VCaP (cell line): ENCODE data around the gene PTRHD1.
A peak's percentile ranks its signal among the peaks of the same experiment; 100 is the strongest.

ENCODE experiments used
- H3K27ac ChIP-seq: fragments of 450-650 bp; 2 replicates; pipeline ENCODE4 v1.5.1; 2017
- CTCF ChIP-seq: fragments of 450-650 bp; conservative IDR thresholded peaks from 2 replicates; pipeline ENCODE4 v1.5.1; 2017; ENCODE audit warnings: mild to moderate bottlenecking, moderate library complexity

Gene PTRHD1

DNA sequence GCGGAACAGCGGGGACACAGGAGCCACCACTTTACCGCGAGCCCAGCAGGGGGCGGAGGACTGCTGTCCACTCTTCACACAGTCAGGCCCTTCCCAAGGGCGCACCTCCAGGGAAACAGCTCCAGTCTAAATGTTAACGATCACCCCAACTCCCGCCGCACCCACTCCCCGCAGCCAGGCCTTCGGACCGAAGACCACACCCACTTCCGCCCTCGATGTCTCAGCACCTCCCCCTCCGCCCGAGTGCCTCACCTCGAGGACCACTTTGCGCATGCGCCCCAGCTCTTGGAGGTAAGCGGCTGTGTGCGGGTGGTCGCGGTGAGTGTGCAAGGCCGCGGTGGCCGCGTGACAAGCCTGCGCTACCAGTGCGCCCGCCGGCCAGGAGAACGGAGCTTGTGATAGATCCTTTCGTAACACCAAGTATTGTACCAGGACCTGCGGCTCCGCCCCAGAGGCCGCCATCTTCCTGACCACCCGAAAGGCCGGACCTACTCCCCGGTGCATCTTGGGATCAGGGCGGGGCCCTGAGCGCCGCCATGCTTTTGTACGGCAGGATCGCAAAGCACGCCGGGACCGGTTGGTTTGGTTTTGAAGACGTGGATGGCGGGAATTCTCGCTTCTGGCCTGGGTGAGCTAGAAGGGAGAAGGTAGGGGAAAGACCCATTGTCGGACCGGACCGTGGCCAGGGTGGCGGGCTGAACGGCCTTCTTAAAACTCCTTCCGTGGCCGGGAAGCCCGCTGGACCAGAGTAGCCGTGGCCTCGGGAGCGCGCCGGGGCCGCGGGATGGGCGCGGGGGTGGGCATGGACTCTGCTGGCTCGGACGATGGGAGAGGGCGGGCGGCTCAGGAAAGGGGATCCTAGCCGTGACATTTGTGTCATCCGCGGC, at the start of gene PTRHD1, which contains the start of gene CENPO:
Gene PTRHD1 (minus strand): TSS at position 518 of the 887 bp plus-strand sequence. CDS start 14 bp downstream, at position 504.
Gene CENPO (plus strand): TSS at position 552 of the 887 bp plus-strand sequence. CDS start 495 bp downstream, outside the sequence.
- TF ChIP-seq CTCF: peak; percentile 72
- H3K27ac ChIP-seq: peak within 1 kb of the TSS; percentile 99

DNA sequence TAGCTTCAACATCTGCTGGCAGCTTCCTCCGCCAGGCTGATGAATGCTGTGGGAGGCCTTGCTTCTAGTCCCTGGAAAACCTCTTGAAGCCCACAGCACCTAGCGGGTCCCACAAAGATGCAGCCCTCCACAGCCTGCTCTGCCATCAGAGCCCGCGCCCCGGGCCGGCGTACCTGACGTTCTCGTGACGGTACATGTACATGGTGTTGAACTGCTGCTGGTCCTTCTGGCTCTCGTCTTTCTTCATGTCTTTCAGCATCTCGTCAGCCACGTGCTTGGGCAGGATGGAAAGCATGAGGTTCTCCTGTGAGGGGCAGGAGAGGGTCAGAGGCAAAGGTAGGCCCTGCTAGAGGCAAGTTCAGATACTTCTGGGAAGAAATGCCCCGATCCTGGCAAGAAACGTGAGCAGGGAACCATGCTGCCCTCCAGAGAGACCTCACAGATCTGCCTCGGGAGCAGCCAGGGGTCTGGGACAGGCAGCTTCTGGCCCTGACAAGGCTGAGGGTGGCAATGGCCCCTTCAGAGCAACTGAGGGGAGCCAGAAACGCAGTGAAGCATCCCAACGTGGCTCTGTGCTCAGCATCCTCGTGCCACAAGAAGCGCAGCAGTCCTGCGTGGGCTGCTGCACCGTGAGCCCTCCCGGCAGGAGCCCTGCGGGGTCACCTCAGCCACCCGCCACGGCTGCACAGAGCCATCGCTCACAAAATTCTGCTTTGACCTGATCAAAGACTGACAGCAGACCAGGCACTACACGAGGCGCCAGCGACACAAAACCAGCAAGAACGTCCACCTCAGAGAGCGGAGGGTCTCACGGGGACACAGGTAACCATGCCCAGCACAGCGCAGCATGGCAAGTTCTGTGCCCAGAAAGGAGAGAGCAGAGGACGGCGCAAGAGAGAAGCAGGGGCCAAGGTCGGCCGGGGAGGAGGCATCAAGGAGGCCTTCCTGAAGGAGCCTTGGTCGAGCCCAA, 49.2 kb upstream of the PTRHD1 start:
- no peak overlapping the region for H3K27ac ChIP-seq
- TF ChIP-seq CTCF: no peak

DNA sequence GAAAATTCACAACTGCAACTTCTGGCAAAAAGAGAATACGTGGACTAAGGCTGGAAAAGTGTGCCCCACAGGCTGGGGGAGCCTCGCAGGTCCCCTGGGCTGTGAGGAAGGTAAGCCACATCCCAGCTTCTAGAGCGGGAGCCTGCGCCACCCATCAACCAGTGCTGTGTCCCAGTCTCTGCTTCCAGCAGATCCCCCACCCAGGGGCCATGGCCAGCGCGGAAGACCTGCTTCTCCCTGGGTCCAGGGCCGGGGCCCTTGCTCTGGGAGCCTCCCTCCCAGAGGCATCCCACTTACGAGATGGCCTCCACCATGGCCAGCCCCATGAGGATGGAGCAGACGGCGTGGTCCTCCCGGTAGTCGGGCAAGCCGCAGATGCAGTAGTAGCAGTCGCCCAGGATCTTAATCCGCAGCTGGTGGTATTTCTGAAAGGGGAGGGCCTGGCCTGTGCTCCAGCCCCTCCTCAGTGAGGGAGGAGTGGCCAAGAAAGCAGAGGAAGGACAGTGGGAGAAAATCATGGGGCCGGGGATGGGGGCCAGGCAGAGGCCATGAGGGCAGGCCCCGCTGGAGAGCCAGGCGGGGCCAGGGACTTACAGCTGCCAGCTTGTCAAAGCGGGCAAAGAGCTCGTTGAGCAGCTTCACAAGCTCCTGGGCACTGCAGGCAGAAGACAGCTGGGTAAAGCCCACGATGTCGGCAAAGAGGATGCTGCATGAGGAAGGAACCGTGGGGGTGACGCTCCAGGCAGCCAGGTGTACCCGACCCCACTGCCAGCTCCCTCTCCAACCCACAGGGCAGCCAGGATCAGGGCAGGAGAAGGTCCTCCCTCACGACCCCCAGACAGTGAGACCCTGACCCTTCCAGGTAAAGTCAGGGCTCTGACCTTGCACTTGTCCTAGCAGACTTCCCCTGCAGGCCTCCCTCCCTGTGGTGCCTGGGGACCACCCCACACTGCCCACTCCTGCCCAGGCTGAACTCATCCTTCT, 48.1 kb upstream of the PTRHD1 start:
- no peak for TF ChIP-seq CTCF
- H3K27ac ChIP-seq: no peak overlapping the region

DNA sequence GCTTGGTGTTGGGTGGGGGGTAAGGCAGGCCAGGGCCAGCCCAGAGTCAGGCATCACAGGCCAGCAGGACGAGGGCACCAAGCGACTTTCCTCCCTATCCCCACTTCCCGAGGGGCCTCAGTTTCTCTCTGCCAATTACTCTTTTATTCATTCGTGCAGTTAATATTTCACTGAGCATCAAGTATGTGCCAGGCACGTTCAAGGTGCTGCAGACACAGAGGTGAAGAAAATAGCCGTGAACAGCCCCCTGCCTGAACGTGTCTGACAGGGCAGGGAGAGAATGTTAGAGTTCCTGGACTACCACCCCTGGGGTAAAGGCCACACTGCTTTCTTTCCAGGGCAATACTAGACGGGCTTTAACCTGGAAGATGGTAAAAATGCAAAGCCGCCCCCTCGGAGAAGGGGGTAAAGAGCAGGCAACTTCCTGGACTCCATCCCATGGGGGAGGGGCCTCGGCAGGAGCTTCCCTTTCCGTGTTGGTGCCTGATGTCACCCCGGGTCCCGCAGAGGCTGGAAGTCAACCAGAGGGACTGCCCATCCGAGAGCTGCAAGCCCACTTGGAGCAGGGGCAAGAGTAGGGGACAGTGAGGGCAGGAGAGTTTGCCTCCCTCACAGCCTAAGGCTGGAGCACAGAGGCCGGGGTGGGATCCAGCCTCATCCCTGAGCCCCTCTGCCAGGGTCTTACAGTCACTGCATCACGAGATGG, 47.1 kb upstream of the PTRHD1 start:
- H3K27ac ChIP-seq: no peak overlapping the region
- no peak for TF ChIP-seq CTCF

DNA sequence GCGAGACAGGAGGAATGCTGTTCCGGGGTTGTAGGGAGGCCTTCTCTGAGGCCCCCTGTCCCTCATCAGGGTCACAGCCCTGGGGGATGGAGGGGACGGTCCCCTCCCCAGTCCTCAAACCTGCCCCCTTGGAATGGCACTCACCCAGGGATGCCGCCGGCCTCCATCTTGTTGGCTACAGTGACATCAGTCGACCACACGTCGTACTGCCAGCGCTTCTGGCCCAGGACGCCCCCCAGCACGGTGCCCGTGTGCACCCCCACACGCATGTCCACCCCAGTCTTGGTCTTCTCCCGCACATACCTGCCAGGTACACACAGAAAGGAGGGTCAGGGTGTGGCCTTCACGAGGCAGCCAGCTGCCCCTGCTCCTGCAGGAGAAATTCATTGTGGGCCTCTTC, 46.5 kb upstream of the PTRHD1 start:
- no peak for TF ChIP-seq CTCF
- H3K27ac ChIP-seq: no peak overlapping the region

- TF ChIP-seq CTCF: no peak
- H3K27ac ChIP-seq: no peak overlapping the region
Observed at GRCh38 chr2:24838541-24838940, 45.4 kb upstream of the PTRHD1 start.
